GM12878 (cell line): ENCODE measurements around the gene CHST14. TPM values are rescaled to one million over a fixed set of nuclear protein-coding genes. Genes with fewer than 3 reads are reported as not detected.

ENCODE experiments used
- ATAC-seq: fragments of 200-7000 bp; cut with Tn5 transposase; 3 replicates; pipeline ENCODE4 v1.9.1; 2020; ENCODE audit warnings: mild to moderate bottlenecking, moderate library complexity
- BruUV-seq: library from RNA; stranded (reverse); fragments of 400-500 nt; replicated peaks from 2 replicates; lab custom pipeline; 2021; lab: Mats Ljungman, UMichigan
- CTCF ChIA-PET: fragments of 300-600 bp; sonication (Branson Sonifier 250); formaldehyde crosslinking; extraction: SDS; loops from one replicate; lab custom pipeline; 2021; ENCODE audit warnings: inconsistent platforms; lab: Yijun Ruan, JAX
- POLR2A ChIA-PET: fragments of 350-600 bp; formaldehyde crosslinking; extraction: SDS; loops from one replicate; lab custom pipeline; 2021; ENCODE audit warnings: inconsistent platforms; lab: Charles Lee
- RAD21 ChIA-PET: fragments of 300-600 bp; sonication (Branson Sonifier 250); formaldehyde crosslinking; loops from one replicate; lab custom pipeline; 2023; ENCODE audit warnings: antibody characterized with exemption; ENCODE audit not compliant: unreplicated experiment; lab: Charles Lee
- SMC1A ChIA-PET: fragments of 300-600 bp; sonication (Branson Sonifier 250); formaldehyde crosslinking; loops from one replicate; lab custom pipeline; 2023; ENCODE audit not compliant: unreplicated experiment, uncharacterized antibody; lab: Charles Lee
- DNase-seq: peaks from one replicate; pipeline ENCODE4 v3.0.0-alpha.2; 2011; ENCODE audit warnings: low read depth, low spot score
- FAIRE-seq: peaks from 3 replicates; lab custom pipeline; 2011; peaks lifted over from hg19 to GRCh38; lab: Jason Lieb, UNC
- H2AFZ ChIP-seq: 2 replicates; pipeline ENCODE4 v1.6.0; 2011; ENCODE audit warnings: low read depth, low read length, control low read depth; ENCODE audit not compliant: control insufficient read depth
- H3K27ac ChIP-seq: 2 replicates; pipeline ENCODE4 v1.5.1; 2011; ENCODE audit warnings: control low read depth; ENCODE audit not compliant: control insufficient read depth, insufficient read depth
- H3K27me3 ChIP-seq, 2 experiments: replicated peaks in 1 of 2; 2 replicates each; pipeline versions ENCODE4 v1.6.0 to v1.6.1; 2011; ENCODE audit warnings: low read length in 1 of 2; ENCODE audit not compliant: control insufficient read depth in 2 of 2, insufficient read depth in 2 of 2
- H3K36me3 ChIP-seq, 2 experiments: 2 replicates each; pipeline ENCODE4 v1.5.1; 2011; ENCODE audit warnings: low read length in 1 of 2; ENCODE audit not compliant: control insufficient read depth in 2 of 2, insufficient read depth in 2 of 2
- H3K4me1 ChIP-seq: 2 replicates; pipeline ENCODE4 v1.6.1; 2011; ENCODE audit warnings: mild to moderate bottlenecking, low read length, moderate library complexity, mixed read lengths; ENCODE audit not compliant: control insufficient read depth, insufficient read depth
- H3K4me2 ChIP-seq: 2 replicates; pipeline ENCODE4 v1.6.0; 2011; ENCODE audit warnings: control low read depth; ENCODE audit not compliant: control insufficient read depth, insufficient read depth
- H3K4me3 ChIP-seq: fragments of 200-600 bp; sonication (generic); 2 replicates; pipeline ENCODE4 v1.5.1; 2016
- H3K79me2 ChIP-seq: 2 replicates; pipeline ENCODE4 v1.6.0; 2011; ENCODE audit warnings: low read length; ENCODE audit not compliant: control insufficient read depth, insufficient read depth
- H3K9ac ChIP-seq: 2 replicates; pipeline ENCODE4 v1.8.0; 2011; ENCODE audit warnings: low read length, control low read depth, mixed read lengths; ENCODE audit not compliant: control insufficient read depth, insufficient read depth
- H3K9me3 ChIP-seq: replicated peaks from 3 replicates; pipeline ENCODE4 v1.5.1; 2011; ENCODE audit warnings: mild to moderate bottlenecking, low read length; ENCODE audit not compliant: control insufficient read depth, insufficient read depth
- H4K20me1 ChIP-seq: 2 replicates; pipeline ENCODE4 v1.6.0; 2011; ENCODE audit not compliant: control insufficient read depth, insufficient read depth
- CBX3 ChIP-seq: fragments of 200-600 bp; sonication (generic); IDR thresholded peaks from 2 replicates; pipeline ENCODE4 v1.6.1; 2016; ENCODE audit warnings: low read depth, borderline replicate concordance
- CHD1 ChIP-seq: IDR thresholded peaks from 2 replicates; pipeline ENCODE4 v1.6.1; 2012; ENCODE audit warnings: low read depth, low read length, improper control_type of control experiment
- FOXM1 ChIP-seq: IDR thresholded peaks from 2 replicates; pipeline ENCODE4 v1.6.1; 2012; ENCODE audit warnings: low read depth, mild to moderate bottlenecking, inconsistent platforms, low read length, moderate library complexity
- HCFC1 ChIP-seq: fragments of 150-350 bp; IDR thresholded peaks from 2 replicates; pipeline ENCODE4 v1.6.1; 2014; ENCODE audit warnings: low read length
- JUND ChIP-seq: IDR thresholded peaks from 2 replicates; pipeline ENCODE4 v1.6.1; 2012; ENCODE audit warnings: low read depth, mild to moderate bottlenecking, low read length, improper control_type of control experiment, moderate library complexity
- MXI1 ChIP-seq: fragments of 150-350 bp; IDR thresholded peaks from 2 replicates; pipeline ENCODE4 v1.6.1; 2011; ENCODE audit warnings: low read depth, mild to moderate bottlenecking, inconsistent platforms, low read length, improper control_type of control experiment
- POLR2A ChIP-seq: IDR thresholded peaks from 2 replicates; pipeline ENCODE4 v1.6.1; 2011; ENCODE audit warnings: low read depth, mild to moderate bottlenecking, low read length
- POLR2AphosphoS2 ChIP-seq: IDR thresholded peaks from 2 replicates; pipeline ENCODE4 v1.6.1; 2011; ENCODE audit warnings: low read depth, mild to moderate bottlenecking, low read length, improper control_type of control experiment, moderate library complexity
- SMC3 ChIP-seq: IDR thresholded peaks from 2 replicates; pipeline ENCODE4 v1.6.1; 2011; ENCODE audit warnings: low read length, improper control_type of control experiment, borderline replicate concordance
- SUZ12 ChIP-seq: fragments of 200-600 bp; sonication (generic); IDR thresholded peaks from one replicate; pipeline ENCODE4 v1.6.1; 2018; ENCODE audit warnings: antibody characterized with exemption, mild to moderate bottlenecking; ENCODE audit not compliant: unreplicated experiment
- TCF12 ChIP-seq: IDR thresholded peaks from 2 replicates; pipeline ENCODE4 v1.6.1; 2011; ENCODE audit warnings: low read depth, mild to moderate bottlenecking, low read length
- USF2 ChIP-seq: IDR thresholded peaks from 2 replicates; pipeline ENCODE4 v1.6.1; 2011; ENCODE audit warnings: low read depth, low read length, improper control_type of control experiment, borderline replicate concordance
- ZBTB40 ChIP-seq: fragments of 450-650 bp; IDR thresholded peaks from 2 replicates; pipeline ENCODE4 v1.6.1; 2016; ENCODE audit warnings: mild to moderate bottlenecking, moderate library complexity, borderline replicate concordance
- ZNF207 ChIP-seq: fragments of 450-650 bp; IDR thresholded peaks from 2 replicates; pipeline ENCODE4 v1.6.1; 2014; ENCODE audit warnings: antibody characterized with exemption, mild to moderate bottlenecking, borderline replicate concordance
- ZNF217 ChIP-seq: fragments of 450-650 bp; IDR thresholded peaks from 2 replicates; pipeline ENCODE4 v1.6.1; 2017; ENCODE audit warnings: antibody characterized with exemption, mild to moderate bottlenecking
- ZNF622 ChIP-seq: fragments of 450-650 bp; IDR thresholded peaks from 2 replicates; pipeline ENCODE4 v1.6.1; 2017; ENCODE audit warnings: mild to moderate bottlenecking, inconsistent platforms
- WGBS: methylation state at CpG from one replicate; pipeline ENCODE4 v1.1.6; 2016; ENCODE audit warnings: low lambda C conversion rate; ENCODE audit not compliant: insufficient replicate concordance, insufficient coverage; ENCODE audit errors: missing lambda C conversion rate; 5-methylcytosine and 5-hydroxymethylcytosine counted together
- in situ Hi-C: fragments of 300-500 bp; cut with MboI; formaldehyde crosslinking; loops from 9 replicates; pipeline ENCODE4 v1.14.3; 2018; ENCODE audit warnings: mixed read lengths
- intact Hi-C: fragments of 100-400 bp; cut with micrococcal nuclease; formaldehyde crosslinking; loops from one replicate; pipeline ENCODE4 v1.14.2; 2022; ENCODE audit not compliant: unreplicated experiment
- polyA plus RNA-seq, 11 experiments: library from polyadenylated mRNA; depleted of rRNA in 4 of 11; unstranded in 6 of 11; stranded (reverse) in 5 of 11; fragments of >200 nt; fragmentation: Nextera tagmentation in 4 of 11; fragmentation: Illumina TruSeq in 1 of 11; extraction: Ambion mirVana in 4 of 11; extraction: Trizol in 1 of 11; gene quantifications; 1 replicate in 1 of 11; 2 replicates in 10 of 11; pipeline versions ENCODE4 v1.2.1 to v1.2.3, GENCODE V29; 2011 to 2016; ENCODE audit warnings: inconsistent platforms in 2 of 11, missing spikeins in 2 of 11, low read depth in 1 of 11
- total RNA-seq, 4 experiments: library from RNA; depleted of rRNA in 3 of 4; stranded (reverse); fragments of >200 nt in 3 of 4; fragmentation: Illumina TruSeq in 1 of 4; extraction: Trizol in 1 of 4; gene quantifications; 2 replicates each; pipeline versions ENCODE4 v1.2.1 to v1.2.3, GENCODE V29; 2013 to 2021
- TF ChIP-seq, protein P1 (sequence below): fragments of 450-650 bp; formaldehyde crosslinking; IDR thresholded peaks from 2 replicates; pipeline ENCODE4 v1.4.0; 2020; ENCODE audit warnings: mild to moderate bottlenecking, moderate library complexity

Gene CHST14
- total and polyA plus RNA-seq, 10 of the 15 experiments (the other 5 are each of a cell fraction or from before 2014, with no cell fraction given), result 1.3 to 12.8 (median 6.2) TPM

- Histone ChIP-seq H3K36me3 (peaks cover 0 to 4% of the 10 kb centered on the region in 2 experiments; a peak in 1 of 4 replicates), H3K9me3 (no peaks in the 10 kb centered on the region), H3K27ac (peak overlapping the region; percentile 70), H4K20me1 (no peaks in the 10 kb centered on the region), H2AFZ (peak overlapping the region; percentile 81), H3K4me3 (peak overlapping the region; percentile 85), H3K4me1 (peaks cover 8% of the 10 kb centered on the region), H3K27me3 (no peaks in the 10 kb centered on the region), H3K79me2 (peaks cover 9% of the 10 kb centered on the region), H3K4me2 (peak overlapping the region; percentile 94), H3K9ac (peak overlapping the region; percentile 77)
- POLR2A ChIA-PET, result no interaction called here
- SMC1A ChIA-PET, result no interaction called here
- CTCF ChIA-PET, result no interaction called here
- RAD21 ChIA-PET, result no interaction called here
- DNase-seq (no peak), FAIRE-seq (peak; percentile 18), ATAC-seq (peak; percentile 49)
- WGBS, result 0% methylated on average over 16 of the region's 16 CpGs
- intact Hi-C loops (no loop called here), in situ Hi-C loops (no loop called here)
- TSS peak; percentile 48 for BruUV-seq
- TF ChIP-seq CHD1 (no peak), CBX3 (no peak), TCF12 (no peak), ZNF622 (no peak), ZBTB40 (no peak), JUND (no peak), SUZ12 (no peak), SMC3 (no peak), USF2 (no peak), ZNF207 (no peak), ZNF217 (no peak), MXI1 (no peak), POLR2AphosphoS2 (no peak), FOXM1 (no peak), POLR2A (no peak), HCFC1 (no peak)
- TF ChIP-seq, protein P1, sequence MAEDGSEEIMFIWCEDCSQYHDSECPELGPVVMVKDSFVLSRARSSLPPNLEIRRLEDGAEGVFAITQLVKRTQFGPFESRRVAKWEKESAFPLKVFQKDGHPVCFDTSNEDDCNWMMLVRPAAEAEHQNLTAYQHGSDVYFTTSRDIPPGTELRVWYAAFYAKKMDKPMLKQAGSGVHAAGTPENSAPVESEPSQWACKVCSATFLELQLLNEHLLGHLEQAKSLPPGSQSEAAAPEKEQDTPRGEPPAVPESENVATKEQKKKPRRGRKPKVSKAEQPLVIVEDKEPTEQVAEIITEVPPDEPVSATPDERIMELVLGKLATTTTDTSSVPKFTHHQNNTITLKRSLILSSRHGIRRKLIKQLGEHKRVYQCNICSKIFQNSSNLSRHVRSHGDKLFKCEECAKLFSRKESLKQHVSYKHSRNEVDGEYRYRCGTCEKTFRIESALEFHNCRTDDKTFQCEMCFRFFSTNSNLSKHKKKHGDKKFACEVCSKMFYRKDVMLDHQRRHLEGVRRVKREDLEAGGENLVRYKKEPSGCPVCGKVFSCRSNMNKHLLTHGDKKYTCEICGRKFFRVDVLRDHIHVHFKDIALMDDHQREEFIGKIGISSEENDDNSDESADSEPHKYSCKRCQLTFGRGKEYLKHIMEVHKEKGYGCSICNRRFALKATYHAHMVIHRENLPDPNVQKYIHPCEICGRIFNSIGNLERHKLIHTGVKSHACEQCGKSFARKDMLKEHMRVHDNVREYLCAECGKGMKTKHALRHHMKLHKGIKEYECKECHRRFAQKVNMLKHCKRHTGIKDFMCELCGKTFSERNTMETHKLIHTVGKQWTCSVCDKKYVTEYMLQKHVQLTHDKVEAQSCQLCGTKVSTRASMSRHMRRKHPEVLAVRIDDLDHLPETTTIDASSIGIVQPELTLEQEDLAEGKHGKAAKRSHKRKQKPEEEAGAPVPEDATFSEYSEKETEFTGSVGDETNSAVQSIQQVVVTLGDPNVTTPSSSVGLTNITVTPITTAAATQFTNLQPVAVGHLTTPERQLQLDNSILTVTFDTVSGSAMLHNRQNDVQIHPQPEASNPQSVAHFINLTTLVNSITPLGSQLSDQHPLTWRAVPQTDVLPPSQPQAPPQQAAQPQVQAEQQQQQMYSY (CRISPR knock-in tag), result no peak
These were observed 995 bp downstream of the CHST14 start for GRCh38 chr15:40471808-40472150.
